Lung (tissue), 12 donors: Measurements from ENCODE around the gene CHL1. TPM values are rescaled to one million over a fixed set of nuclear protein-coding genes. Genes with fewer than 3 reads are reported as not detected.

ENCODE experiments used
- ATAC-seq: fragments of 200-7000 bp; cut with Tn5 transposase; one replicate; pipeline ENCODE4 v1.9.1; 2020; ENCODE audit warnings: moderate number of reproducible peaks; ENCODE audit not compliant: insufficient read depth, low FRiP score
- DNase-seq, 3 donors: peaks; one replicate each; pipeline ENCODE4 v3.0.0-alpha.2; 2013 to 2017
- H3K27ac ChIP-seq, 2 donors: one replicate each; pipeline ENCODE4 v1.5.1; 2013; ENCODE audit warnings: mild to moderate bottlenecking in 2 of 2, moderate library complexity in 2 of 2, control low read depth in 1 of 2, inconsistent platforms in 1 of 2, low read depth in 1 of 2, low read length in 1 of 2
- H3K27me3 ChIP-seq, 3 donors: one replicate each; pipeline ENCODE4 v1.5.1; 2013; ENCODE audit warnings: low read length in 2 of 3; ENCODE audit not compliant: control insufficient read depth in 3 of 3, insufficient read depth in 3 of 3
- H3K36me3 ChIP-seq, 4 donors: one replicate each; pipeline ENCODE4 v1.5.1; 2013; ENCODE audit warnings: low read length in 4 of 4, mild to moderate bottlenecking in 1 of 4, moderate library complexity in 1 of 4; ENCODE audit not compliant: control insufficient read depth in 4 of 4, insufficient read depth in 4 of 4
- H3K4me1 ChIP-seq, 5 donors: one replicate each; pipeline ENCODE4 v1.5.1; 2013; ENCODE audit warnings: low read length in 5 of 5, mild to moderate bottlenecking in 2 of 5, moderate library complexity in 1 of 5; ENCODE audit not compliant: control insufficient read depth in 5 of 5, insufficient read depth in 5 of 5
- H3K4me3 ChIP-seq: one replicate; pipeline ENCODE4 v1.5.1; 2013; ENCODE audit warnings: mild to moderate bottlenecking, control low read depth, moderate library complexity
- H3K9ac ChIP-seq, 2 donors: one replicate each; pipeline ENCODE4 v1.5.1; 2013; ENCODE audit warnings: low read length in 2 of 2, control low read depth in 1 of 2; ENCODE audit not compliant: insufficient read depth in 1 of 2
- H3K9me3 ChIP-seq, 4 donors: one replicate each; pipeline ENCODE4 v1.5.1; 2013; ENCODE audit warnings: low read length in 3 of 4, mild to moderate bottlenecking in 1 of 4, moderate library complexity in 1 of 4; ENCODE audit not compliant: control insufficient read depth in 4 of 4, insufficient read depth in 3 of 4
- WGBS, 2 donors: extraction: QIAGEN DNeasy Blood & Tissue Kit; methylation state at CpG; one replicate each; pipeline ENCODE4 v1.1.7; 2013; 5-methylcytosine and 5-hydroxymethylcytosine counted together
- polyA plus RNA-seq, 2 donors: library from polyadenylated mRNA; stranded (reverse); fragments of 200-250 nt; gene quantifications; one replicate each; pipeline ENCODE4 v1.2.1, GENCODE V29; 2013
- total RNA-seq, 2 donors: library from RNA; depleted of rRNA in 1 of 2; stranded (reverse); fragments of >200 nt in 1 of 2; gene quantifications; one replicate each; pipeline ENCODE4 v1.2.1, GENCODE V29; 2014 to 2021
- TF ChIP-seq, protein P1 (sequence below): IDR thresholded peaks from 2 replicates; pipeline ENCODE4 v1.5.1; 2012; ENCODE audit warnings: mild to moderate bottlenecking; ENCODE audit errors: control extremely low read depth, extremely low read depth
- donor health status: control.
- donor health status: control.
- donor health status: Bipolar disorder and iron deficiency.
- donor health status: healthy.
- donor health status: DM: yes; HTN: yes; CAD: no.

CHL1 gene
- total and polyA plus RNA-seq, 4 donors = 1.1 to 11.5 (median 8.1) TPM

DNA sequence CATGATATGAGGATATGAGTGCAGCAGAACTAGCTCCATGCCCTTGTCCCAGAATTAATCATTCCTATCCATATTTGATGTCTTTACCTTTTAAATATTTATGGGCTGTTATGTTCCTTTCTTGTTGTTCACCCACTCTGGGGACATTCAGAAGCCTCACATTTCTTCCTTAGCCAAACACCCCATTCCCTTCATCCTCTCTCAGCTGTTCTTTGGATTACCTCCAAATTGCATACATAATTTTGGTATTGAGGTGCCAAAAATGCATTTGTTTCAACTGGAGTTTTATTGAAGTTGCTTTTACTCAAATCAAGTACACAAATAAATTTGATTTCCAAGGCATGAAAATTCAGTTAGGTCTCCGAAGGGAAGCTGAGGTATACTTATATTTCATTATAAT is 51.4 kb downstream of the CHL1 start:
- TF ChIP-seq, protein P1, sequence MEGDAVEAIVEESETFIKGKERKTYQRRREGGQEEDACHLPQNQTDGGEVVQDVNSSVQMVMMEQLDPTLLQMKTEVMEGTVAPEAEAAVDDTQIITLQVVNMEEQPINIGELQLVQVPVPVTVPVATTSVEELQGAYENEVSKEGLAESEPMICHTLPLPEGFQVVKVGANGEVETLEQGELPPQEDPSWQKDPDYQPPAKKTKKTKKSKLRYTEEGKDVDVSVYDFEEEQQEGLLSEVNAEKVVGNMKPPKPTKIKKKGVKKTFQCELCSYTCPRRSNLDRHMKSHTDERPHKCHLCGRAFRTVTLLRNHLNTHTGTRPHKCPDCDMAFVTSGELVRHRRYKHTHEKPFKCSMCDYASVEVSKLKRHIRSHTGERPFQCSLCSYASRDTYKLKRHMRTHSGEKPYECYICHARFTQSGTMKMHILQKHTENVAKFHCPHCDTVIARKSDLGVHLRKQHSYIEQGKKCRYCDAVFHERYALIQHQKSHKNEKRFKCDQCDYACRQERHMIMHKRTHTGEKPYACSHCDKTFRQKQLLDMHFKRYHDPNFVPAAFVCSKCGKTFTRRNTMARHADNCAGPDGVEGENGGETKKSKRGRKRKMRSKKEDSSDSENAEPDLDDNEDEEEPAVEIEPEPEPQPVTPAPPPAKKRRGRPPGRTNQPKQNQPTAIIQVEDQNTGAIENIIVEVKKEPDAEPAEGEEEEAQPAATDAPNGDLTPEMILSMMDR = no peak
- Histone ChIP-seq H3K4me3 (no peak overlapping the region), H3K27me3 (no peaks in the 10 kb centered on the region), H3K4me1 (peaks cover 0 to 28% (median 0%) of the 10 kb centered on the region in 5 donors), H3K27ac (no peak overlapping the region), H3K9me3 (no peaks in the 10 kb centered on the region), H3K9ac (no peak overlapping the region), H3K36me3 (no peaks in the 10 kb centered on the region)
- ATAC-seq = no peak
- no peak for DNase-seq
- 82 to 85% methylated on average over 1 of the region's 1 CpG for WGBS, 2 donors

DNA sequence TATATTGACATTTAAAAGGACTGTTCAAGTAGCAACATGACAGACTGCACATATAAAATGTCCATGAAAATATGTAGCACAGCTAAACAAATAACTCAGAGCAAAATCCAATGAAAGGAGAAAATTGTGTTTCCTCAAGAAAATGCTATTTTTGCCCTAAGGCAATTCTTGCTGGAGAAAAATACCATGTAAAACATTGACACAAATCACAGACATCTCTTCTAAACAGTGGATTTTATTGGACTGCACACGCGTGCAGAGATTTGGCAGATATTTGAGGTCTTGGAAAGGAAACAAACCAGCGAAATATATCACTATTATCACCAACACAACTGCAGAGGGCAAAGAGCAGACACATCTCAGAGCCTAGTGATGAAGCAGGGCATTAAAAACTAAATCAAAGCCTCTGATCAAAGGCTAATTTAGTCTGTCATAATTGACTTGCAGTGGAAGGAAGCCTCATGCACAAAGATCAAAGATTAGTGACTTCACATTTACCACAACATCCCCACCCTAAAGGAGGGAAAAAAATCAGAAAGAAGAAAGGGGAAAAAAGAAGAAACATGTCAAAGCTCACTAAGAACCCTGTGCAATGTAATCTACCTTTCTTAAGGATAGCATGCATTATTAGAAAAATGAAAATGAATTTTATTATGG is 52.4 kb downstream of the CHL1 start:
- TF ChIP-seq, protein P1 = no peak
- no peak overlapping the region for H3K9ac ChIP-seq
- H3K36me3 ChIP-seq = no peaks in the 10 kb centered on the region
- 61 to 69% methylated on average over 3 of the region's 3 CpGs for WGBS, 2 donors
- DNase-seq (no peak), ATAC-seq (no peak)
- no peaks in the 10 kb centered on the region for H3K27me3 ChIP-seq
- no peak overlapping the region for H3K4me3 ChIP-seq
- H3K4me1 ChIP-seq = peaks cover 0 to 17% (median 1%) of the 10 kb centered on the region in 5 donors
- no peak overlapping the region for H3K27ac ChIP-seq
- no peaks in the 10 kb centered on the region for H3K9me3 ChIP-seq

DNA sequence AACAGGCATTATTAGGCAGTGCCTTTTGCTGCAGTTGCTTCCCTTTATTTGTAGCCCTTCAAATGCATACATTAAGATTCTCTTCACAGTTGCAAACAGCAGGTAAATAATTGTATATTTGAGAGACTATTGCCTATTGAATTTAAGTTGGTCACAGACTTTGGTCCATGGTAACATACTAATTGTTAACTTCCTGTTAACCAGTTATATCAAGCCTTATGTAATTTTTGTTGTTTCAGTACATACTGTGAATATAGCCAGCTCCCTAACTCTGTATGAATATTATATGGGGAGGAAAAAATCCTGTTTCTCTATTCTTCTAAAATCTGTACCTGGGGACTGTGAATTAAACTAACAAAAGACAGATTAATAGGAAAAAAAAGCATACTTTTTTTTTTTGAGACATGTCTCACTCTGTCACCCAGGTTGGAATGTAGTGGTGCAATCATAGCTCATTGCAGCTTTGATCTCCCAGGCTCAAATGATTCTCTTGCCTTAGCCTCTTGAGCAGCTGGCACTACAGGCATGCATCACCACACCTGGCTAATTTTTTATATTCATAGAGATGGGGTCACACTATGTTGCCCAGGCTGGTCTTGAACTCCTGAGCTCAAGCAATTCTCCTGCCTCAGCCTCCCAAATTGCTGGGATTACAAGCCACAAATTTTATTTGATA is 53.2 kb downstream of the CHL1 start:
- no peak overlapping the region for H3K27ac ChIP-seq
- H3K4me3 ChIP-seq = no peak overlapping the region
- H3K36me3 ChIP-seq = no peaks in the 10 kb centered on the region
- ATAC-seq (no peak), DNase-seq (no peak)
- no peaks in the 10 kb centered on the region for H3K9me3 ChIP-seq
- H3K9ac ChIP-seq = no peak overlapping the region
- H3K27me3 ChIP-seq = no peaks in the 10 kb centered on the region
- TF ChIP-seq, protein P1 = no peak
- H3K4me1 ChIP-seq = peaks cover 0 to 14% (median 0%) of the 10 kb centered on the region in 5 donors
